ENCODE data around the gene CCDC192.
A peak's percentile ranks its signal among the peaks of the same experiment; 100 is the strongest.
"Not testable (repeated sequence)": the region's sequence is repeated elsewhere in the genome, so short reads cannot be mapped to it uniquely, and the experiment has no call there.

Gene CCDC192

DNA sequence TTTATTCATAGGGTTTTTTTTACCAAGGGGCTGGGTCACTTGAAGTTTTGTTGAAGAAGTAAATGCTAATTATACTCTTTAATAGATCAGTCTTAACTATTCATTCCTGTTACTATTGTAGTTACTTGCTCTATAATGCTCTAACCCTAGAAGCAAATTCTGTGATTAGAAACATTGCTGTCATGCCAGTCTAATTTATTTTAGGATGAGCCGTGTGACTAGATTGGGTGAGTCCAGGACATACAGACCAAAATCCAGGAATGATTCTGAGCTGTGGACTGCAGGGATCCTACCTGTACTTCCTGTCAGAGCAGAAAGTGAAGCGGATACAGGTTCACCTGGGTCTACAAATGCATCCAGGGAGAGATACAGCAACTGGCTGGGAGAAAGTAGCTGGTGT, 757 bp upstream of the CCDC192 start:
- Histone ChIP-seq H3K9ac (ENCODE audit: low read length) (no peak overlapping the region), H3K36me3 (ENCODE audit: insufficient read depth, low read length) (no peaks in the 10 kb centered on the region), H3K4me1 (ENCODE audit: insufficient read depth, low read length) (peaks cover 5% of the 10 kb centered on the region), H3K27ac (ENCODE audit: low read depth, low read length) (no peak overlapping the region), H3K9me3 (ENCODE audit: low read length) (no peaks in the 10 kb centered on the region), H3K27me3 (ENCODE audit: control insufficient read depth in 1 of 2, insufficient read depth in 2 of 2, low read length in 2 of 2) (no peaks in the 10 kb centered on the region), H3K4me3 (ENCODE audit: low read depth in 1 of 2, low read length in 2 of 2) (no peak overlapping the region)

DNA sequence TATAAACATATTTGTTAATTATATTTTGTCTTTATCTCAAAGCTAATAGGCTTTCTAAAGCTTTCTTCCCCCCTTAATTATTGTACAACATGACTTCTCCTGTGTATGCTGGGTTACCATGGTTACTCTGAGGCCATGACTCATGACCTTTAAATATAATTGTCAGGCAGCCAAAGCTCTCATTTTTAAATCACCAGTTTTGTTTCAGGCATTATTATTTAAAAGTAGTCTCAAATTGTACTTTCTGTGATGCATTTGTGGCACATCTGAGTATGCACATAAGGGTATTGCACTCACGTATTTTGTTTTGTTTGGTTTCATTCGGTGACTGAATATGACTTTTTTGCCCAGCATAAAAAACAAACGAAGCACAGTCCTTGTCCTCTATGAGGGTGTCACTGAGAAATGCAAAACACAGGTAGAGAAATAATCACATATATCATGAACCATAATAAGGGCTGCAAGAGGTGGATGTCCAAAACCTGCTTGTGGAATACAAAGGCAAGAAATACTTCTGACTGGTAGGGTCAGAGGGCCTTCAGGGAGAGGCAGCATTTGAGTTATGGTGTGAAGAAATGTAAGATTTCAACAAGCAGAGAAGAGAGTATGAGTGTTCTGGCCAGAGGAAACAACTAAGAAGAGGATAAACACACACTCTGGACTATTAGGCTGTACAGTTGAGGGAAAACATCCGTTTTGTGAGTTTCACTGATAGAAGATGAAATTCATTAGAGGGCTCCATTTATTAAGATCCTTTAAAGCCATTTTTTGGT, 2.1 kb downstream of the CCDC192 start:
- no peak overlapping the region for H3K9ac ChIP-seq (ENCODE audit: low read length)
- H3K4me1 ChIP-seq (ENCODE audit: insufficient read depth, low read length): peaks cover 5% of the 10 kb centered on the region
- no peaks in the 10 kb centered on the region for H3K27me3 ChIP-seq (ENCODE audit: control insufficient read depth in 1 of 2, insufficient read depth in 2 of 2, low read length in 2 of 2)
- H3K27ac ChIP-seq (ENCODE audit: low read depth, low read length): no peak overlapping the region
- no peaks in the 10 kb centered on the region for H3K36me3 ChIP-seq (ENCODE audit: insufficient read depth, low read length)
- no peaks in the 10 kb centered on the region for H3K9me3 ChIP-seq (ENCODE audit: low read length)
- no peak overlapping the region for H3K4me3 ChIP-seq (ENCODE audit: low read depth in 1 of 2, low read length in 2 of 2)

DNA sequence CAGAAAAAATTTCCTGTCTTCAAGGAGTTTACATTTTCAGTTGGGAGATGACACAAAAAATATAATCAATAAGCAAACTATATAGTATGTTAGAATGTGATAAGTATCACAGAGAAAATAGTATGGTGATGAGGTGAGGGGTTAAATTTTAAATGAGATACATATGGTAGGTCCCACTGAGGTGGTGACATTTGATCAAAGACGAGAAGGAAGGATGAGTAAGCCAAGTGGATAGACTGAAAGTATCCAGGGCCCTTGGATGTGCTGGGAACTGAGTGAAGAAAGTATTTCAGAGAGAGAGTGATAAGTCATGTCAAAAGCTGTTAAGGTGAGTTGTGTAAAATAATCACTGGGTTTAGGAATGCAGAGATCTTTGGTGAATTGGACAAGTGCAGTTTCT, 3.5 kb downstream of the CCDC192 start:
- Histone ChIP-seq H3K27ac (ENCODE audit: low read depth, low read length) (peak overlapping the region; percentile 20), H3K36me3 (ENCODE audit: insufficient read depth, low read length) (no peaks in the 10 kb centered on the region), H3K9me3 (ENCODE audit: low read length) (no peaks in the 10 kb centered on the region), H3K9ac (ENCODE audit: low read length) (no peak overlapping the region), H3K4me3 (ENCODE audit: low read depth in 1 of 2, low read length in 2 of 2) (no peak overlapping the region), H3K27me3 (ENCODE audit: control insufficient read depth in 1 of 2, insufficient read depth in 2 of 2, low read length in 2 of 2) (no peaks in the 10 kb centered on the region), H3K4me1 (ENCODE audit: insufficient read depth, low read length) (peaks cover 5% of the 10 kb centered on the region)

DNA sequence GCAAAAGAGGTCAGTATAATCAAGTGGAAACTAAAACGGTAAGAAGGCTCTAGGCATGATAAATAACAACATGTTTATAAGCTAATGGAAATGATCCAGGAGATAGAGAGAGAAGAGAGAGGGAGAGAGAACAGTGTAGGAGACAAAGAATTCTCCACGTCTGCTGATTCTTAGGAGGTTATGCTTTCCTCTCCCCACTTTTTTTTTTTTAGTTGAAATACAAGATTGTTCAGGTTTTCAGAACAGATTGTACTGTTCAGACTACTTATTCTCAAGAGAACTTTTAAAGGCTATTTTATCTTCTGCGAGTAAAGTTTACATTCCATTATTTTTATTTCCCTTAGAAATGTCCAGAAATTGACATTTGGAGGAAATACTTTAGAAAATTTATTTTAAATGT, 4.0 kb downstream of the CCDC192 start:
- Histone ChIP-seq H3K27ac (ENCODE audit: low read depth, low read length) (peak overlapping the region; percentile 20), H3K9me3 (ENCODE audit: low read length) (no peaks in the 10 kb centered on the region), H3K4me3 (ENCODE audit: low read depth in 1 of 2, low read length in 2 of 2) (no peak overlapping the region), H3K27me3 (ENCODE audit: control insufficient read depth in 1 of 2, insufficient read depth in 2 of 2, low read length in 2 of 2) (no peaks in the 10 kb centered on the region), H3K36me3 (ENCODE audit: insufficient read depth, low read length) (no peaks in the 10 kb centered on the region), H3K9ac (ENCODE audit: low read length) (no peak overlapping the region), H3K4me1 (ENCODE audit: insufficient read depth, low read length) (peaks cover 5% of the 10 kb centered on the region)

DNA sequence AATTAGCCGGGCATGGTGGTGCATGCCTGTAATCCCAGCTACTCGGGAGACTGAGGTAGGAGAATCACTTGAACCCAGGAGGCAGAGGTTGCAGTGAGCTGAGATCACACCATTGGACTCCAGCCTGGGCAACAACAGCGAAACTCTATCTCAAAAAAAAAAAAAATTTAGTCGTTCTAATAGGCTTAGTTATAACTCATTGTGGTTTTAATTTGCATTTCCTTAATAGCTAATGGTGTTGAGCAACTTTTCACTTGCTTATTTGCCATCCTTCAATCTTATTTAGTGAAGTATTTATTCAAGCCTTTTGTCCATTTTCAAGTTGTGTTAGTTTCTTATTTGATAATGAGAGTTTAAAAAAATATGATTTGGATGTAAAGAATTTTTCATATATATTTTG, 9.9 kb downstream of the CCDC192 start:
- not testable (repeated sequence) for H3K4me3 ChIP-seq (ENCODE audit: low read depth in 1 of 2, low read length in 2 of 2); H3K4me1 ChIP-seq (ENCODE audit: insufficient read depth, low read length); H3K9ac ChIP-seq (ENCODE audit: low read length); H3K27me3 ChIP-seq (ENCODE audit: control insufficient read depth in 1 of 2, insufficient read depth in 2 of 2, low read length in 2 of 2); H3K9me3 ChIP-seq (ENCODE audit: low read length); H3K36me3 ChIP-seq (ENCODE audit: insufficient read depth, low read length); H3K27ac ChIP-seq (ENCODE audit: low read depth, low read length)

DNA sequence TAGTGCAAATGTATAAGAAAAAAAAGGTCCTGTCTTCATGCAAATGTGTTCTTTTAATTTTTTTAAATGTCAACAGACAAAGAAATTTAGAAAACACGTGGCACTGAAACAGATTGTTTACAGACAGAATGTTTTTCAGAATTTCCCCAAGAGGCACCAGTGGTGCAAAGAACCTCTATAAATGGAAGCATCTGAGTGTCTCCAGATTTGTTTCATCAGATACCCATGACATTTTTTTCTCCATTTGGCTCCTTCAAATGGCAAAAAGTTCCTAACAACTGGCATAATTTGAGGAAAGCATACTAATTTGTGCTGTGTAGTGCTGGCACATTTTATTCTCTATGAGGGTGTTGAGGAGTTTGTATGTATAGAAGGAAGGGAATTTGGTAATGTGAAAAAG, 15.0 kb downstream of the CCDC192 start:
- no peaks in the 10 kb centered on the region for H3K4me1 ChIP-seq (ENCODE audit: insufficient read depth, low read length)
- H3K9ac ChIP-seq (ENCODE audit: low read length): no peak overlapping the region
- no peaks in the 10 kb centered on the region for H3K36me3 ChIP-seq (ENCODE audit: insufficient read depth, low read length)
- no peaks in the 10 kb centered on the region for H3K9me3 ChIP-seq (ENCODE audit: low read length)
- H3K27ac ChIP-seq (ENCODE audit: low read depth, low read length): no peak overlapping the region
- no peak overlapping the region for H3K4me3 ChIP-seq (ENCODE audit: low read depth in 1 of 2, low read length in 2 of 2)
- H3K27me3 ChIP-seq (ENCODE audit: control insufficient read depth in 1 of 2, insufficient read depth in 2 of 2, low read length in 2 of 2): no peaks in the 10 kb centered on the region

DNA sequence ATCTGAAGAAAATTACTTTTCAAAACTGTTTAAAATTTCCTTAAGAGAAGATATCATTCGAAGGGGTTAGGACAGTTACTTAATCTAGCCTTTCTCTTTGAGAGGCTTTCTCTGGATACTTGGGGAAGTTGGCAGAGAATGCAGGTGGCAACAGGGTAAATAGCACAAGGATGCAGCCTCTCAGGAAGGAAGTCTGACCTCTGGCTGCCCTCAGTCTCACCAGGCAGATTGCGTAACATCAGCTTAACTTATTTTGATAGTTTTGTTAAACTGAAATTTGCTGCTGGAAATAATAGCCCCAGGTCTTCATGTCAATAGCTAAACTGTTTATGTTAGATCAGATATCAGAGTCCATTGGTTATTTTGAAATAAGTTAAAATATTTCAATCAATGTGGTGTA, 20.4 kb downstream of the CCDC192 start:
- H3K36me3 ChIP-seq (ENCODE audit: insufficient read depth, low read length): no peaks in the 10 kb centered on the region
- H3K27me3 ChIP-seq (ENCODE audit: control insufficient read depth in 1 of 2, insufficient read depth in 2 of 2, low read length in 2 of 2): no peaks in the 10 kb centered on the region
- H3K27ac ChIP-seq (ENCODE audit: low read depth, low read length): no peak overlapping the region
- no peak overlapping the region for H3K9ac ChIP-seq (ENCODE audit: low read length)
- H3K4me3 ChIP-seq (ENCODE audit: low read depth in 1 of 2, low read length in 2 of 2): no peak overlapping the region
- H3K9me3 ChIP-seq (ENCODE audit: low read length): no peaks in the 10 kb centered on the region
- H3K4me1 ChIP-seq (ENCODE audit: insufficient read depth, low read length): no peaks in the 10 kb centered on the region

DNA sequence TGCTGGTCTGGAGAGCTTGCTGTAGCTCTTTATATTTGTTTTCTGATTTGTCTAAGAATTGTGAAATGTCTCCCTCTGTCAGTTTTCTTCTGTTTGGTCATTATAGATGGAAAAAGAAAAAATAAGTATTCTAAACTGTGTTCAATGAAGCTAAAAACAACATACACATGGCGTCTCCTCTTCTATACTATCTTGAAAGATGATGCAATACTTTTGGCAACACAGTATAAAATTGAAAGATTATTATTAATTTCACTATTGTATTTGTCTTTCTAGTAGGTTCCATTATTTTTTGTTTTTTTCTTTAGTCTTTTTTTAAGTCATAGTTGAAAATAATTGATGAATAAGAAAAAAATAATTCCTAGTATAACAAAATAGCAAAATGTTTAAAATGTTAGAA, 22.5 kb downstream of the CCDC192 start:
- no peaks in the 10 kb centered on the region for H3K9me3 ChIP-seq (ENCODE audit: low read length)
- no peak overlapping the region for H3K4me3 ChIP-seq (ENCODE audit: low read depth in 1 of 2, low read length in 2 of 2)
- no peak overlapping the region for H3K9ac ChIP-seq (ENCODE audit: low read length)
- no peak overlapping the region for H3K27ac ChIP-seq (ENCODE audit: low read depth, low read length)
- no peaks in the 10 kb centered on the region for H3K36me3 ChIP-seq (ENCODE audit: insufficient read depth, low read length)
- no peaks in the 10 kb centered on the region for H3K4me1 ChIP-seq (ENCODE audit: insufficient read depth, low read length)
- H3K27me3 ChIP-seq (ENCODE audit: control insufficient read depth in 1 of 2, insufficient read depth in 2 of 2, low read length in 2 of 2): no peaks in the 10 kb centered on the region

DNA sequence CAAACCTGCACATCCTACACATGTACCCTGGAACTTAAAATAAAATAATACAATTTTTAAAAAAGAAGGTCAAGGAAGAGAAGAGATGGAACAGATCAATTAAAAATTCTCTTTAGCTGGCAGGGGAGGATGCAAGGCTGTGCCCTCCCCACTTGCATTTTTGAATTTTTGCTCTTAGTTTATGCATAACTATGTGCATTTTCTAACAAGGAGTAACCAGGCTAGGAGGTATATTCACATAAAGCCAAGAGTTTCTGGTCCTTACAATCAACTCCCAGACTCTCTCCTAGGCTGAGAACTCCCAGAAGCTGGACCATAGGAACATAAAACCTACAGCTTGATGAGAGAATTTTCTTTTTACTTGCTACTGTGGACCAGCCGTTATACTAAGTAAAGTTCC, 29.8 kb downstream of the CCDC192 start:
- no peak overlapping the region for H3K4me3 ChIP-seq (ENCODE audit: low read depth in 1 of 2, low read length in 2 of 2)
- H3K4me1 ChIP-seq (ENCODE audit: insufficient read depth, low read length): no peaks in the 10 kb centered on the region
- H3K27me3 ChIP-seq (ENCODE audit: control insufficient read depth in 1 of 2, insufficient read depth in 2 of 2, low read length in 2 of 2): no peaks in the 10 kb centered on the region
- H3K9me3 ChIP-seq (ENCODE audit: low read length): no peaks in the 10 kb centered on the region
- H3K27ac ChIP-seq (ENCODE audit: low read depth, low read length): no peak overlapping the region
- no peaks in the 10 kb centered on the region for H3K36me3 ChIP-seq (ENCODE audit: insufficient read depth, low read length)
- no peak overlapping the region for H3K9ac ChIP-seq (ENCODE audit: low read length)

DNA sequence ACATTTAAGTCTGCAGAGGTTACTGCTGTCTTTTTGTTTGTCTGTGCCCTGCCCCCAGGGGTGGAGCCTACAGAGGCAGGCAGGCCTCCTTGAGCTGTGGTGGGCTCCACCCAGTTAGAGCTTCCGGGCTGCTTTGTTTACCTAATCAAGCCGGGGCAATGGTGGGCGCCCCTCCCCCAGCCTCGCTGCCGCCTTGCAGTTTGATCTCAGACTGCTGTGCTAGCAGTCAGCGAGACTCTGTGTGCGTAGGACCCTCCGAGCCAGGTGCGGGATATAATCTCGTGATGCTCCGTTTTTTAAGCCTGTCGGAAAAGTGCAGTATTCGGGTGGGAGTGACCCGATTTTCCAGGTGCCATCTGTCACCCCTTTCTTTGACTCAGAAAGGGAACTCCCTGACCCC, 36.2 kb downstream of the CCDC192 start:
- H3K4me1 ChIP-seq (ENCODE audit: insufficient read depth, low read length); H3K27ac ChIP-seq (ENCODE audit: low read depth, low read length); H3K4me3 ChIP-seq (ENCODE audit: low read depth in 1 of 2, low read length in 2 of 2); H3K27me3 ChIP-seq (ENCODE audit: control insufficient read depth in 1 of 2, insufficient read depth in 2 of 2, low read length in 2 of 2); H3K9ac ChIP-seq (ENCODE audit: low read length); H3K36me3 ChIP-seq (ENCODE audit: insufficient read depth, low read length); H3K9me3 ChIP-seq (ENCODE audit: low read length): not testable (repeated sequence)

DNA sequence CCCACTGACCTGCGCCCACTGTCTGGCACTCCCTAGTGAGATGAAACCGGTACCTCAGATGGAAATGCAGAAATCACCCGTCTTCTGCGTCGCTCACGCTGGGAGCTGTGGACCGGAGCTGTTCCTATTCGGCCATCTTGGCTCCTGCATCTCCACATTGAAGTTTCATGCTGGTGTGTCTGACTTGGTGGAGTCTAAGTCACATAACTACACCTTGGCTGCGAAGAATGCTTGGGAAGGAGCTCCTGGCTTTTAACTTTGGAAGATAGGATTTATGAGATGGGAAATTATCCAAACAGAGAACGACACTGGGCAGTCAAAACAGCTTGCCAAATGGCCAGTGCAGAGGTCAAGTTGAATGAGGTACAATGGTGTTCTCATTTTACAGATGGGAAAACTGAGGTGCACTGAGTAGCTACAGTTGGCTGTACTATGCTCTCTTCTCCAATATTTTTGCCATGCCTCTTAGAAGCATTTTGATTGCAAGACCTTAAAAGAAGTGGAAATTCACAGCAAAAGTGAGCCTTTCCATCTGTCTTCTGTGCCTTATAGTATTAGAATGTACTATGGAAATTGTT, 36.7 kb downstream of the CCDC192 start:
- Histone ChIP-seq H3K9ac (ENCODE audit: low read length) (no peak overlapping the region), H3K27ac (ENCODE audit: low read depth, low read length) (no peak overlapping the region), H3K36me3 (ENCODE audit: insufficient read depth, low read length) (no peaks in the 10 kb centered on the region), H3K4me1 (ENCODE audit: insufficient read depth, low read length) (no peaks in the 10 kb centered on the region), H3K9me3 (ENCODE audit: low read length) (no peaks in the 10 kb centered on the region), H3K27me3 (ENCODE audit: control insufficient read depth in 1 of 2, insufficient read depth in 2 of 2, low read length in 2 of 2) (no peaks in the 10 kb centered on the region), H3K4me3 (ENCODE audit: low read depth in 1 of 2, low read length in 2 of 2) (no peak overlapping the region)

DNA sequence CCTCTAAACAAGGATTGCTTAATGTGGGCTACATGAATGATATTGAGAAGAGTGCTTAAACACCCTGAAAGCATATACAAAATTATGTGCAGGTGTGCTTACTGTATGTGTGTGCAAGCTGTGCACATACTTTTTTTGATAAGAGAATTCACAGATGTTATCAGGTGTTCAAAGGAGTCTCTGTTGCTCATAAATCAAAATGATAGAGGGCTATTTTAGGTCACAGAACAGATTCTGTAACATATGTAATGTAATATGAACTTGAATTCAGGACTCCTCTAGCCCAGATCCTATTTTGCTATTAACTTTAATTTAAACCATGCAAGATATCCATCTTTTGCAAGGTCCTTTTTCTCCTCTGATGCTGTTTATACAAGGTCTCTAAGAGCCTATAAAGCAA, 38.2 kb downstream of the CCDC192 start:
- no peaks in the 10 kb centered on the region for H3K9me3 ChIP-seq (ENCODE audit: low read length)
- no peak overlapping the region for H3K27ac ChIP-seq (ENCODE audit: low read depth, low read length)
- no peaks in the 10 kb centered on the region for H3K36me3 ChIP-seq (ENCODE audit: insufficient read depth, low read length)
- H3K4me3 ChIP-seq (ENCODE audit: low read depth in 1 of 2, low read length in 2 of 2): no peak overlapping the region
- H3K27me3 ChIP-seq (ENCODE audit: control insufficient read depth in 1 of 2, insufficient read depth in 2 of 2, low read length in 2 of 2): no peaks in the 10 kb centered on the region
- H3K4me1 ChIP-seq (ENCODE audit: insufficient read depth, low read length): no peaks in the 10 kb centered on the region
- H3K9ac ChIP-seq (ENCODE audit: low read length): no peak overlapping the region
